Measurements from ENCODE around the gene SLAMF9. TPM values are rescaled to one million over a fixed set of nuclear protein-coding genes. Genes with fewer than 3 reads are reported as not detected.

Gene SLAMF9
- total RNA-seq, 1 experiment from 2014 or later, result 0.94 TPM

GRCh38 chr1:159989581-159989980, 35.5 kb upstream of the SLAMF9 start:
- CTCF ChIA-PET, result no interaction called here

GRCh38 chr1:159988006-159988405, 34.0 kb upstream of the SLAMF9 start:
- CTCF ChIA-PET, result no interaction called here

More at GRCh38 chr1:159989581-159989980, 35.5 kb upstream of the SLAMF9 start:
- Histone ChIP-seq H3K9me3 (ENCODE audit: insufficient read depth, low read depth) (no peaks in the 10 kb centered on the region), H4K20me1 (ENCODE audit: insufficient read depth) (no peaks in the 10 kb centered on the region), H3K36me3 (ENCODE audit: low read depth) (no peaks in the 10 kb centered on the region), H3K4me2 (no peak overlapping the region), H3K9me2 (ENCODE audit: insufficient read depth) (no peaks in the 10 kb centered on the region), H3K4me3 (no peak overlapping the region), H3K27me3 (ENCODE audit: insufficient read depth, low read depth) (no peaks in the 10 kb centered on the region), H3F3A (ENCODE audit: insufficient read depth, low read depth) (no peaks in the 10 kb centered on the region), H3K79me2 (ENCODE audit: low read depth) (no peaks in the 10 kb centered on the region), H2AFZ (no peak overlapping the region), H3K27ac (no peak overlapping the region), H3K4me1 (replicated peaks; ENCODE audit: insufficient read depth) (no peaks in the 10 kb centered on the region)
- BruUV-seq (replicated peaks), result no TSS peak
- intact Hi-C loops (cut with micrococcal nuclease; ENCODE audit: unreplicated experiment), result no loop called here
- POLR2A ChIA-PET (ENCODE audit: unreplicated experiment), result no interaction called here
- no peak for TF ChIP-seq EZH2 (IDR thresholded peaks at IDR 0.05; ENCODE audit: low read depth)
- no peak for TF ChIP-seq CTCF (conservative IDR thresholded peaks at IDR 0.05)
- no peak for DNase-seq

GRCh38 chr1:159987186-159987585, 33.1 kb upstream of the SLAMF9 start:
- H3K9me2 ChIP-seq (ENCODE audit: insufficient read depth), result no peaks in the 10 kb centered on the region
- no peak for DNase-seq
- H2AFZ ChIP-seq, result no peak overlapping the region
- BruUV-seq (replicated peaks), result no TSS peak
- intact Hi-C loops (cut with micrococcal nuclease; ENCODE audit: unreplicated experiment), result no loop called here
- H3K4me1 ChIP-seq (replicated peaks; ENCODE audit: insufficient read depth), result no peaks in the 10 kb centered on the region
- H3K9me3 ChIP-seq (ENCODE audit: insufficient read depth, low read depth), result no peaks in the 10 kb centered on the region
- H3K4me3 ChIP-seq, result no peak overlapping the region
- H3K4me2 ChIP-seq, result no peak overlapping the region
- H3K79me2 ChIP-seq (ENCODE audit: low read depth), result no peaks in the 10 kb centered on the region
- ChIA-PET POLR2A (ENCODE audit: unreplicated experiment) (no interaction called here), CTCF (no interaction called here)
- H3K27me3 ChIP-seq (ENCODE audit: insufficient read depth, low read depth), result no peaks in the 10 kb centered on the region
- TF ChIP-seq EZH2 (IDR thresholded peaks at IDR 0.05; ENCODE audit: low read depth) (no peak), CTCF (conservative IDR thresholded peaks at IDR 0.05) (no peak)
- H3F3A ChIP-seq (ENCODE audit: insufficient read depth, low read depth), result no peaks in the 10 kb centered on the region
- no peak overlapping the region for H3K27ac ChIP-seq
- no peaks in the 10 kb centered on the region for H4K20me1 ChIP-seq (ENCODE audit: insufficient read depth)
- no peaks in the 10 kb centered on the region for H3K36me3 ChIP-seq (ENCODE audit: low read depth)

More at GRCh38 chr1:159988006-159988405, 34.0 kb upstream of the SLAMF9 start:
- Histone ChIP-seq H3K9me2 (ENCODE audit: insufficient read depth) (no peaks in the 10 kb centered on the region), H3K4me2 (no peak overlapping the region), H2AFZ (no peak overlapping the region), H3K9me3 (ENCODE audit: insufficient read depth, low read depth) (no peaks in the 10 kb centered on the region), H3K27ac (no peak overlapping the region), H3K4me1 (replicated peaks; ENCODE audit: insufficient read depth) (no peaks in the 10 kb centered on the region), H3F3A (ENCODE audit: insufficient read depth, low read depth) (no peaks in the 10 kb centered on the region), H4K20me1 (ENCODE audit: insufficient read depth) (no peaks in the 10 kb centered on the region), H3K36me3 (ENCODE audit: low read depth) (no peaks in the 10 kb centered on the region), H3K27me3 (ENCODE audit: insufficient read depth, low read depth) (no peaks in the 10 kb centered on the region), H3K4me3 (no peak overlapping the region), H3K79me2 (ENCODE audit: low read depth) (no peaks in the 10 kb centered on the region)
- no peak for DNase-seq
- BruUV-seq (replicated peaks), result no TSS peak
- POLR2A ChIA-PET (ENCODE audit: unreplicated experiment), result no interaction called here
- intact Hi-C loops (cut with micrococcal nuclease; ENCODE audit: unreplicated experiment), result no loop called here
- no peak for TF ChIP-seq EZH2 (IDR thresholded peaks at IDR 0.05; ENCODE audit: low read depth)
- no peak for TF ChIP-seq CTCF (conservative IDR thresholded peaks at IDR 0.05)
